ENCODE data around the gene MYPOP.

GRCh38 chr19:45939792-45940514 is 37.5 kb upstream of the MYPOP start:
- TF ChIP-seq NBN (conservative IDR thresholded peaks at IDR 0.05) (no peak), MYC (CRISPR knock-in tag; IDR thresholded peaks at IDR 0.05; ENCODE audit: borderline replicate concordance) (no peak), YEATS4 (CRISPR knock-in tag; IDR thresholded peaks at IDR 0.05; ENCODE audit: borderline replicate concordance) (no peak), FOSL1 (CRISPR knock-in tag; IDR thresholded peaks at IDR 0.05; ENCODE audit: borderline replicate concordance) (no peak), ZNF512B (CRISPR knock-in tag; IDR thresholded peaks at IDR 0.05; ENCODE audit: borderline replicate concordance) (no peak), ZFP36L1 (CRISPR knock-in tag; IDR thresholded peaks at IDR 0.05) (no peak), CTCF (CRISPR knock-in tag; IDR thresholded peaks at IDR 0.05) (no peak), ZNF878 (CRISPR knock-in tag; IDR thresholded peaks at IDR 0.05) (no peak), HNRNPH1 (optimal IDR thresholded peaks at IDR 0.05; ENCODE audit: low read depth, low read length) (no peak), NFE2L2 (IDR thresholded peaks at IDR 0.05; ENCODE audit: low read length) (no peak), RAD21 (CRISPR knock-in tag; IDR thresholded peaks at IDR 0.05) (no peak), ZNF432 (CRISPR knock-in tag; IDR thresholded peaks at IDR 0.05; ENCODE audit: borderline replicate concordance) (no peak), ZNF703 (CRISPR knock-in tag; IDR thresholded peaks at IDR 0.05; ENCODE audit: borderline replicate concordance) (no peak), ZMAT5 (CRISPR knock-in tag; IDR thresholded peaks at IDR 0.05; ENCODE audit: borderline replicate concordance, low read depth) (no peak)
